ENCODE measurements around the gene THADA.

DNA sequence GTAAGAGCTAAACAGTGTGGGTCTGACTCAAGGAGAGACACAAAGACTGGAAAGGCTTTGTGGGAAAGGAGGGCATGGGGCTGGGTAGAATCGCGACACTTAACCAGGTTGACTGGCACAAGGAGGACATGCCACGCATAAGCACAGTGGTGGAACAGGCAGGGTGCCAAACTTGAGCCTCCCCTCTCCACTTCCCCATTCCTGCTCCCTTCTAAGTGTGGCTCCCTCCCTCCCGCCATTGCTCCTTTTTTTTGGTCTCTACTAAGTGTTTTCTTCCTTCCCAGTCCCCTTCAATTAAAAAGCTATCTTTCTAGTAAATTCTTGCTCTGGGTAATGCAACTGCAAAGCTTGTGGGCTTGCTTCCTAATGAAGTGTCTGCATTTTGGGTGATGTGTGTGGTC, 329.1 kb downstream of the THADA start:
- TF ChIP-seq, protein P1, sequence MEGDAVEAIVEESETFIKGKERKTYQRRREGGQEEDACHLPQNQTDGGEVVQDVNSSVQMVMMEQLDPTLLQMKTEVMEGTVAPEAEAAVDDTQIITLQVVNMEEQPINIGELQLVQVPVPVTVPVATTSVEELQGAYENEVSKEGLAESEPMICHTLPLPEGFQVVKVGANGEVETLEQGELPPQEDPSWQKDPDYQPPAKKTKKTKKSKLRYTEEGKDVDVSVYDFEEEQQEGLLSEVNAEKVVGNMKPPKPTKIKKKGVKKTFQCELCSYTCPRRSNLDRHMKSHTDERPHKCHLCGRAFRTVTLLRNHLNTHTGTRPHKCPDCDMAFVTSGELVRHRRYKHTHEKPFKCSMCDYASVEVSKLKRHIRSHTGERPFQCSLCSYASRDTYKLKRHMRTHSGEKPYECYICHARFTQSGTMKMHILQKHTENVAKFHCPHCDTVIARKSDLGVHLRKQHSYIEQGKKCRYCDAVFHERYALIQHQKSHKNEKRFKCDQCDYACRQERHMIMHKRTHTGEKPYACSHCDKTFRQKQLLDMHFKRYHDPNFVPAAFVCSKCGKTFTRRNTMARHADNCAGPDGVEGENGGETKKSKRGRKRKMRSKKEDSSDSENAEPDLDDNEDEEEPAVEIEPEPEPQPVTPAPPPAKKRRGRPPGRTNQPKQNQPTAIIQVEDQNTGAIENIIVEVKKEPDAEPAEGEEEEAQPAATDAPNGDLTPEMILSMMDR (conservative IDR thresholded peaks at IDR 0.05; ENCODE audit: low read length) = no peak
- TF ChIP-seq EZH2phosphoT487 (IDR thresholded peaks at IDR 0.05; ENCODE audit: borderline replicate concordance, low read depth, low read length) = no peak

Data from OCI-LY7 (cell line).